CD4-positive, alpha-beta T cell (primary cell): Measurements from ENCODE around the gene PPP1R3G. TPM values are rescaled to one million over a fixed set of nuclear protein-coding genes. Genes with fewer than 3 reads are reported as not detected.

Experiments used
- ATAC-seq: fragments of 200-7000 bp; cut with Tn5 transposase; one replicate; pipeline ENCODE4 v1.10.0; 2022; ENCODE audit warnings: mild to moderate bottlenecking; ENCODE audit not compliant: poor library complexity
- CTCF ChIA-PET: fragments of 350-600 bp; sonication (Branson Sonifier 250); formaldehyde crosslinking; loops from one replicate; lab custom pipeline; 2021; ENCODE audit warnings: antibody characterized with exemption, inconsistent platforms; lab: Charles Lee
- POLR2A ChIA-PET: fragments of 350-600 bp; sonication (Branson Sonifier 250); formaldehyde crosslinking; loops from one replicate; lab custom pipeline; 2021; ENCODE audit warnings: antibody characterized with exemption, inconsistent platforms; lab: Charles Lee
- DNase-seq, 14 experiments: peaks; one replicate each; pipeline ENCODE4 v3.0.0-alpha.2; 2013 to 2020; ENCODE audit warnings: mixed read lengths in 2 of 14
- H3K27ac ChIP-seq, 2 donors: one replicate each; pipeline versions ENCODE4 v1.5.1 to v1.7.0; 2013; ENCODE audit warnings: low read length in 2 of 2, low read depth in 1 of 2, mild to moderate bottlenecking in 1 of 2
- H3K27me3 ChIP-seq, 2 experiments: 1 replicate in 1 of 2; 2 replicates in 1 of 2; pipeline versions ENCODE4 v1.6.1 to v1.7.0; 2013; ENCODE audit warnings: low read length in 2 of 2, control low read depth in 1 of 2, mild to moderate bottlenecking in 1 of 2, moderate library complexity in 1 of 2; ENCODE audit not compliant: insufficient read depth in 2 of 2, control insufficient read depth in 1 of 2
- H3K36me3 ChIP-seq: one replicate; pipeline ENCODE4 v1.6.1; 2013; ENCODE audit warnings: low read length, control low read depth; ENCODE audit not compliant: insufficient read depth
- H3K4me1 ChIP-seq: one replicate; pipeline ENCODE4 v1.6.1; 2013; ENCODE audit warnings: low read length, control low read depth; ENCODE audit not compliant: insufficient read depth
- H3K4me3 ChIP-seq: one replicate; pipeline ENCODE4 v1.5.1; 2013; ENCODE audit warnings: mild to moderate bottlenecking, low read length, moderate library complexity
- H3K9me3 ChIP-seq, 2 experiments: 1 replicate in 1 of 2; 2 replicates in 1 of 2; pipeline versions ENCODE4 v1.6.1 to v1.7.0; 2013; ENCODE audit warnings: low read length in 2 of 2, mild to moderate bottlenecking in 2 of 2, control low read depth in 1 of 2, moderate library complexity in 1 of 2; ENCODE audit not compliant: control insufficient read depth in 1 of 2, insufficient read depth in 1 of 2
- H3K27ac Mint-ChIP-seq: one replicate; pipeline ENCODE4 v1.8.0; 2020; ENCODE audit warnings: mixed read lengths
- H3K27me3 Mint-ChIP-seq: one replicate; pipeline ENCODE4 v1.8.0; 2021; ENCODE audit warnings: mixed read lengths
- H3K36me3 Mint-ChIP-seq: one replicate; pipeline ENCODE4 v1.8.0; 2021; ENCODE audit warnings: low read depth, mixed read lengths
- H3K4me1 Mint-ChIP-seq: one replicate; pipeline ENCODE4 v1.8.0; 2021; ENCODE audit warnings: low read depth, mixed read lengths
- H3K4me3 Mint-ChIP-seq: one replicate; pipeline ENCODE4 v1.8.0; 2020; ENCODE audit warnings: mild to moderate bottlenecking, mixed read lengths
- H3K9me3 Mint-ChIP-seq: one replicate; pipeline ENCODE4 v1.8.0; 2020; ENCODE audit warnings: mixed read lengths
- CTCF ChIP-seq: fragments of 200-600 bp; IDR thresholded peaks from one replicate; pipeline ENCODE4 v1.8.0; 2022; ENCODE audit warnings: antibody characterized with exemption, mild to moderate bottlenecking
- intact Hi-C, 2 experiments: fragments of 100-400 bp; cut with DNase I in 1 of 2; cut with micrococcal nuclease in 1 of 2; formaldehyde crosslinking; loops; one replicate each; pipeline versions ENCODE4 v1.15.1 to v1.9.0; 2023 to 2025; cut with DNase I, micrococcal nuclease
- total RNA-seq, 174 experiments: library from RNA in 2 of 174; stranded (reverse) in 2 of 174; gene quantifications; one replicate each; pipeline ENCODE4 v1.2.3 and lab custom pipeline; 2021 to 2026

PPP1R3G gene
- total RNA-seq, 2 experiments from 2014 or later: not detected

DNA sequence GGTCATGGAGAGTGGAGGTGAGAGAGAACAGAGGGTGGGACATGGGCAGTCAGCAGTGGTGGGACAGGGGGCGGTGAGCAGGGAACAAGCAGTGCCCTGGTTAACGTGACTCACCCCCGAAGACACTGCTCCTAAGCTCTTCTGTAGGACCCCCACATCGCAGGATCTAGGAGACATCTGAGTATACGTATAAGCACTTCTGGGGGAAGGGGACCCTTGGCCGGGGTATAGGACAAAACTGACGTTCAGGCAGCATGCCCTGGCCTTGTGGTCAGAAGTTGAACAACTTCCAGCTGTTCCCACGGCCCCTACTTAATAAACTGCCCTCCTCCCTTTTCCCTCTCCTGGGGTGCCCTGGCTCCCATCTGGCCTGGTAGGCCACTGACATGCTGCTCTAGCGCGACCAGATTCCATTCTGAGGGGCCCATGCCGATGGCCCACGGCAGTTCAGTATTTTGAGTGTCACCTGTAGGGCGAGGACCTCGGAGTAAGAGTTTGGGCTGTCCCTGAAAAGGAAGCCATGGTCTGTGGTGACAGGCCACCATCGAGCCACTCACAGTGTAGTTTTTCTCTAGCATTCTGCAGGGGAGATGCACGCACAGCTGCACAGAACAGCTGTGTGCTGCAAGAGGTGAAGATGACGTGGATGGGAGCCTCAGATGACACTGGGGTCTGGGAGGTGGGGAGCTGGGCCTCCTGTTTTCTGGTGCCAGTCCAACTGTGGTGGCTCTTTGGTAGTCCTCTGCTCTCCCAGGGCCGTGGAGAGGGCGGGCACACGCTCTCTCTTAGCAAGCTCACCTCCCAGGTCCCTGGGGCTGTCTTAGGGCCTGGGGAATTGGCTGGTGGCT is 38.4 kb downstream of the PPP1R3G start:
- Mint-ChIP-seq H3K36me3 (no peaks in the 10 kb centered on the region), H3K4me3 (no peak overlapping the region), H3K4me1 (no peaks in the 10 kb centered on the region), H3K27ac (no peak overlapping the region), H3K9me3 (no peaks in the 10 kb centered on the region), H3K27me3 (no peaks in the 10 kb centered on the region)
- no peak for ATAC-seq
- ChIA-PET CTCF (no interaction called here), POLR2A (no interaction called here)
- no peak for TF ChIP-seq CTCF
- Histone ChIP-seq H3K9me3 (no peaks in the 10 kb centered on the region), H3K27ac (no peak overlapping the region), H3K36me3 (no peaks in the 10 kb centered on the region), H3K4me3 (no peak overlapping the region), H3K27me3 (no peaks in the 10 kb centered on the region), H3K4me1 (no peaks in the 10 kb centered on the region)
- no peak for DNase-seq
- intact Hi-C loops: no loop called here

DNA sequence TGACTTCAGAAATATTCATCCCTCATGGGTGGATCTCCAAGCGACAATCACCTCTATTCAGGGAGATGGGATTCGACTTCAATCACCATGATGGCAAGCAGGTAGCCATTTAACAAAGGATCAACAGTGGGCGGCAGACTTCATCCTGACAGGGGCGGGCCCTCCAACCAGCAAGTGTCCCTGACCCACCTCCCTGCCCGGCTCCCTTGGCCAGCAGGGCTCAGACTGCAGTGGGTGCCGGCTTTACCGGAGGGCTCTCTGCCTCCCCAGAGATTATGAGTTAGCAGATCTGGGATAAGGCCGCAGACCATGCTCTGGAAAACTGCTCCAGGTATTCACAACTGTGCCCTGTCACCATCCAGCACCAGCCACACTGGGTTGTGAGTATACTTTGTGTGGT is 39.4 kb downstream of the PPP1R3G start:
- H3K36me3 ChIP-seq: no peaks in the 10 kb centered on the region
- DNase-seq (no peak), ATAC-seq (no peak)
- no peak overlapping the region for H3K27ac ChIP-seq
- TF ChIP-seq CTCF: no peak
- no peaks in the 10 kb centered on the region for H3K4me1 ChIP-seq
- no peaks in the 10 kb centered on the region for H3K4me1 Mint-ChIP-seq
- CTCF ChIA-PET: no interaction called here
- POLR2A ChIA-PET: no interaction called here
- H3K36me3 Mint-ChIP-seq: no peaks in the 10 kb centered on the region
- H3K4me3 Mint-ChIP-seq: no peak overlapping the region
- no peaks in the 10 kb centered on the region for H3K27me3 ChIP-seq
- no peak overlapping the region for H3K27ac Mint-ChIP-seq
- no peaks in the 10 kb centered on the region for H3K9me3 Mint-ChIP-seq
- no peaks in the 10 kb centered on the region for H3K27me3 Mint-ChIP-seq
- H3K4me3 ChIP-seq: no peak overlapping the region
- H3K9me3 ChIP-seq: no peaks in the 10 kb centered on the region
- intact Hi-C loops: no loop called here

GRCh38 chr6:5125152-5126006 is 40.2 kb downstream of the PPP1R3G start:
- ATAC-seq (no peak), DNase-seq (no peak)
- no peak overlapping the region for H3K4me3 Mint-ChIP-seq
- Histone ChIP-seq H3K36me3 (no peaks in the 10 kb centered on the region), H3K4me1 (no peaks in the 10 kb centered on the region), H3K9me3 (no peaks in the 10 kb centered on the region), H3K27me3 (no peaks in the 10 kb centered on the region), H3K27ac (no peak overlapping the region), H3K4me3 (no peak overlapping the region)
- H3K36me3 Mint-ChIP-seq: no peaks in the 10 kb centered on the region
- H3K4me1 Mint-ChIP-seq: no peaks in the 10 kb centered on the region
- no peaks in the 10 kb centered on the region for H3K9me3 Mint-ChIP-seq
- H3K27me3 Mint-ChIP-seq: no peaks in the 10 kb centered on the region
- intact Hi-C loops: no loop called here
- TF ChIP-seq CTCF: no peak
- ChIA-PET POLR2A (no interaction called here), CTCF (interaction anchor here (1.4 kb wide), 1 partner anchor 18 kb away, joined by 3 read pairs; no protein-coding TSS in a partner anchor)
- no peak overlapping the region for H3K27ac Mint-ChIP-seq
